HAP-1 (cell line): Measurements from ENCODE around the gene RTP3.

Source experiments
- DNase-seq, 2 experiments: peaks; one replicate each; pipeline ENCODE4 v3.0.0-alpha.2; 2016 to 2020; ENCODE audit warnings: low spot score in 2 of 2
- H3K27me3 ChIP-seq: fragments of 250-450 bp; sonication (Bioruptor Pico); 2 replicates; pipeline ENCODE4 v1.5.1; 2020; ENCODE audit warnings: low read depth, mild to moderate bottlenecking, moderate library complexity
- H3K36me3 ChIP-seq: fragments of 250-450 bp; sonication (Bioruptor Pico); replicated peaks from 2 replicates; pipeline ENCODE4 v1.5.1; 2020; ENCODE audit warnings: mild to moderate bottlenecking
- H3K4me1 ChIP-seq: fragments of 250-450 bp; sonication (Bioruptor Pico); 2 replicates; pipeline ENCODE4 v1.5.1; 2020; ENCODE audit warnings: mild to moderate bottlenecking
- H3K4me3 ChIP-seq: fragments of 250-450 bp; sonication (Bioruptor Pico); 2 replicates; pipeline ENCODE4 v1.5.1; 2020; ENCODE audit warnings: mild to moderate bottlenecking, moderate library complexity
- H3K9me3 ChIP-seq: fragments of 250-450 bp; sonication (Bioruptor Pico); 2 replicates; pipeline ENCODE4 v1.5.1; 2020; ENCODE audit warnings: mild to moderate bottlenecking, moderate library complexity
- in situ Hi-C: fragments of 300-500 bp; cut with MboI; formaldehyde crosslinking; loops from 3 replicates; pipeline ENCODE4 v1.14.3; 2020; ENCODE audit warnings: low sequenced_read_pairs, inconsistent platforms, mixed read lengths

Gene RTP3

GRCh38 chr3:46503200-46503874 is 5.6 kb downstream of the RTP3 start:
- in situ Hi-C loops = no loop called here
- Histone ChIP-seq H3K27me3 (no peaks in the 10 kb centered on the region), H3K36me3 (no peaks in the 10 kb centered on the region), H3K4me3 (no peak overlapping the region), H3K9me3 (no peaks in the 10 kb centered on the region), H3K4me1 (no peaks in the 10 kb centered on the region)
- no peak for DNase-seq

- no peaks in the 10 kb centered on the region for H3K9me3 ChIP-seq
- in situ Hi-C loops = no loop called here
- H3K4me3 ChIP-seq = no peak overlapping the region
- no peaks in the 10 kb centered on the region for H3K27me3 ChIP-seq
- no peaks in the 10 kb centered on the region for H3K4me1 ChIP-seq
- H3K36me3 ChIP-seq = no peaks in the 10 kb centered on the region
- no peak for DNase-seq
Observed at GRCh38 chr3:46504789-46505188, 7.0 kb downstream of the RTP3 start.

- Histone ChIP-seq H3K4me3 (no peak overlapping the region), H3K27me3 (no peaks in the 10 kb centered on the region), H3K36me3 (no peaks in the 10 kb centered on the region), H3K9me3 (no peaks in the 10 kb centered on the region), H3K4me1 (no peaks in the 10 kb centered on the region)
- DNase-seq = no peak
- in situ Hi-C loops = no loop called here
Observed at GRCh38 chr3:46505953-46506352, 8.2 kb downstream of the RTP3 start.

GRCh38 chr3:46506526-46506925 is 8.8 kb downstream of the RTP3 start:
- Histone ChIP-seq H3K4me1 (no peaks in the 10 kb centered on the region), H3K27me3 (no peaks in the 10 kb centered on the region)
- in situ Hi-C loops = no loop called here

GRCh38 chr3:46508850-46509591 is 11.2 kb downstream of the RTP3 start:
- in situ Hi-C loops = no loop called here
- no peak for DNase-seq
- Histone ChIP-seq H3K4me1 (no peaks in the 10 kb centered on the region), H3K4me3 (no peak overlapping the region), H3K27me3 (no peaks in the 10 kb centered on the region), H3K9me3 (no peaks in the 10 kb centered on the region), H3K36me3 (no peaks in the 10 kb centered on the region)

More at GRCh38 chr3:46506526-46506925, 8.8 kb downstream of the RTP3 start:
- no peaks in the 10 kb centered on the region for H3K36me3 ChIP-seq
- H3K9me3 ChIP-seq = no peaks in the 10 kb centered on the region
- DNase-seq = no peak
- H3K4me3 ChIP-seq = no peak overlapping the region

GRCh38 chr3:46509661-46510187 is 11.9 kb downstream of the RTP3 start:
- Histone ChIP-seq H3K36me3 (no peaks in the 10 kb centered on the region), H3K27me3 (no peaks in the 10 kb centered on the region), H3K4me3 (no peak overlapping the region), H3K4me1 (no peaks in the 10 kb centered on the region), H3K9me3 (no peaks in the 10 kb centered on the region)
- DNase-seq = no peak
- in situ Hi-C loops = no loop called here

GRCh38 chr3:46512191-46512749 is 14.5 kb downstream of the RTP3 start:
- DNase-seq = no peak
- H3K36me3 ChIP-seq = no peaks in the 10 kb centered on the region
- no peaks in the 10 kb centered on the region for H3K9me3 ChIP-seq
- no peaks in the 10 kb centered on the region for H3K4me1 ChIP-seq
- no peaks in the 10 kb centered on the region for H3K27me3 ChIP-seq
- in situ Hi-C loops = no loop called here
- H3K4me3 ChIP-seq = no peak overlapping the region

GRCh38 chr3:46516521-46516920 is 18.7 kb downstream of the RTP3 start:
- Histone ChIP-seq H3K4me1 (no peaks in the 10 kb centered on the region), H3K27me3 (no peaks in the 10 kb centered on the region), H3K9me3 (no peaks in the 10 kb centered on the region), H3K4me3 (no peak overlapping the region), H3K36me3 (no peaks in the 10 kb centered on the region)
- in situ Hi-C loops = no loop called here
- no peak for DNase-seq

GRCh38 chr3:46517016-46517783 is 19.4 kb downstream of the RTP3 start:
- no peaks in the 10 kb centered on the region for H3K4me1 ChIP-seq
- H3K4me3 ChIP-seq = no peak overlapping the region
- DNase-seq = no peak
- H3K36me3 ChIP-seq = no peaks in the 10 kb centered on the region
- in situ Hi-C loops = no loop called here
- H3K9me3 ChIP-seq = no peaks in the 10 kb centered on the region
- H3K27me3 ChIP-seq = no peaks in the 10 kb centered on the region

- in situ Hi-C loops = no loop called here
- no peaks in the 10 kb centered on the region for H3K9me3 ChIP-seq
- no peaks in the 10 kb centered on the region for H3K36me3 ChIP-seq
- H3K4me1 ChIP-seq = no peaks in the 10 kb centered on the region
- no peak for DNase-seq
- no peaks in the 10 kb centered on the region for H3K27me3 ChIP-seq
- H3K4me3 ChIP-seq = no peak overlapping the region
Observed at GRCh38 chr3:46517784-46518181, 20.0 kb downstream of the RTP3 start.

GRCh38 chr3:46519952-46520351 is 22.2 kb downstream of the RTP3 start:
- no peaks in the 10 kb centered on the region for H3K4me1 ChIP-seq
- H3K36me3 ChIP-seq = no peaks in the 10 kb centered on the region
- DNase-seq = no peak

GRCh38 chr3:46520531-46520930 is 22.8 kb downstream of the RTP3 start:
- in situ Hi-C loops = no loop called here
- no peaks in the 10 kb centered on the region for H3K9me3 ChIP-seq
- no peaks in the 10 kb centered on the region for H3K4me1 ChIP-seq
- H3K36me3 ChIP-seq = no peaks in the 10 kb centered on the region
- H3K4me3 ChIP-seq = no peak overlapping the region
- H3K27me3 ChIP-seq = no peaks in the 10 kb centered on the region
- DNase-seq = no peak

More at GRCh38 chr3:46519952-46520351, 22.2 kb downstream of the RTP3 start:
- in situ Hi-C loops = no loop called here
- H3K4me3 ChIP-seq = no peak overlapping the region
- no peaks in the 10 kb centered on the region for H3K9me3 ChIP-seq
- H3K27me3 ChIP-seq = no peaks in the 10 kb centered on the region

- H3K36me3 ChIP-seq = no peaks in the 10 kb centered on the region
Observed at GRCh38 chr3:46521096-46521495, 23.3 kb downstream of the RTP3 start.

More at GRCh38 chr3:46521096-46521495, 23.3 kb downstream of the RTP3 start:
- no peak overlapping the region for H3K4me3 ChIP-seq
- no peaks in the 10 kb centered on the region for H3K9me3 ChIP-seq
- no peak for DNase-seq
- H3K27me3 ChIP-seq = no peaks in the 10 kb centered on the region
- H3K4me1 ChIP-seq = no peaks in the 10 kb centered on the region
- in situ Hi-C loops = no loop called here
